CD4-positive, alpha-beta T cell treated with Interleukin-4 for 1 hour (primary cell): ENCODE data around the gene BAMBI.

Experiments used
- DNase-seq, 2 donors: peaks; one replicate each; pipeline ENCODE4 v3.0.0-alpha.2; 2020 to 2022

BAMBI gene

DNA sequence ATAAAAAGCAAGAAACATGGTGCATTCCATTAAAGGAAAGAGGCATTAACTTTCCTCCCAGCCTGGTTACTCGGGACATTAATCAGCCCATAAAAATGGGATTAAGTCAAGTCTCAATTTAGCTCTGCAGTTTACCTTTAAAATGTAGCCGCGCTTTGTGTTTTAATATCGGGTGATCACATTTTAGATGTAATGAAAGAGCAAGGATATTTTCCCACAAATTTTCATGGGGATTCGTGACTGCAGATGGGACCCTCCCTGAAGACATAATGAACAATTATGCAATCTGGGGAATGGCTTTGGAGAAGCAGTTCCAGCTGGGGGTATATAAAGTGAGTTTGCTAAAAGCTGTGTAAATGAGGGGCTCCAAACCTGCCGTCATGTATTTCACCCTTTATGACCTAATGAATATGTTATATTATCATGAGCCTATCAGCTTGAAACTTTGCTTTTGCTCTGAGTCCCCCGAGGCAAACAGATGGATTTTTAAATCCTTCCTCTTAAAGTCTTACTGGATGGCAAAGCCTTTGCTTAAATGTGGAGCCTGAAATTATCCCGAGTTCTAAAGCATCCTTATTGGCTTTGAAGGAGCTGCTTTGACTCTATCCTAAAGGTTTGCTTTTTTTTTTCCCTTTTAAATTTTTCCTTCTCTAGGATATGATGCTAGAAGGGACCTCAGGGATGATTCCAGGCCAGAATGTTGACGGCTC, 31.8 kb downstream of the BAMBI start:
- DNase-seq: no peak

DNA sequence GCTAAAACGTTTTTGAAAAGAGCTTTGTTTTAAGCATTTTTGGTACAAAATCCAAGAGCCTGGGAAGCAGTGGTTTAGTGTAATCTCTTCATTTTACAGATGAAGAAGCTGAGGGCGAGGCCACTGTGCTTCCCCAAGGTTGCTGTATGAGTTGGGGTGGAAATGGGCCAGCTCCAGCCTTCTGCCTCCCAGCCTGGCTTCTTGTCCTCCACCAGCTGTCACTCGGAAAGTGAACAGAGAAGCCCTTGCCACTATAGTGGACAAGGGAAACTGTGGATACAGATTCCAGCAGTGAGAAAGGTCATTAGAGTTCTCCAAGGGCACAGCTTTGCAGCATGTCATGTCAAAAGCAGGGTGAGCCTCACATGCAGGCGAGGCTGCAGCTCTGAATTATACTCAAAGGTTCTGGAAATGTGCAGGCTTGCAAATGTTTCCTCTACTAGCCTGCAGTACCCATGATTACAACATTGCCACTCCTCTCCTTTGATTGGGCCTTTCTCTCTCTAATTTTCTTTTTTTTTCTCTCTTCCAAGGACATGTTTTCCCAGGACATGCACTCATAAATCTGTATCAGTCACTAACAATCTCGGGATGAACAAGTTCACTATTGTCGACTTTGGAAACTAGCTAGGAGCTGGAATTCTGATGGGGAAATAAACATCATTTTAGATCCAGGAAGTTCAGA, 33.0 kb downstream of the BAMBI start:
- no peak for DNase-seq

DNA sequence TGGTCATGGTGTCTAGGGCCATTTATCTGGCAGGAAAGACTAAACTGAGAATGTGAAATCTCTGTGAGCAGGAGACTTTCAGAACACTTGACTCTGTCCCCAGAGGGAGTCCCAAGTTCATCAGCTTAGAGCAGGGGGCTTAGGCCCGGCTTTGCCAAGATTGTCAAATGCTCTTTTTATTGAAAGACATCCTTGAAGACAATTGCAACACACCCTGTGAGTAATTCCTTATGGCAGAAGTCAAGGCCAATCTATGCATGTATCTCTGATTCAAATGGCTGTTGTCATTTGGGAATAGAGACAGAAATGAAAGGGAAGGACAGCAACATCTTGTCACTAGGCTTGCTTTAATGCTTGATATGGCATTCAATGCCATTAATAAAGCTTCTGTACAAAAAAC, 33.7 kb downstream of the BAMBI start:
- no peak for DNase-seq

DNA sequence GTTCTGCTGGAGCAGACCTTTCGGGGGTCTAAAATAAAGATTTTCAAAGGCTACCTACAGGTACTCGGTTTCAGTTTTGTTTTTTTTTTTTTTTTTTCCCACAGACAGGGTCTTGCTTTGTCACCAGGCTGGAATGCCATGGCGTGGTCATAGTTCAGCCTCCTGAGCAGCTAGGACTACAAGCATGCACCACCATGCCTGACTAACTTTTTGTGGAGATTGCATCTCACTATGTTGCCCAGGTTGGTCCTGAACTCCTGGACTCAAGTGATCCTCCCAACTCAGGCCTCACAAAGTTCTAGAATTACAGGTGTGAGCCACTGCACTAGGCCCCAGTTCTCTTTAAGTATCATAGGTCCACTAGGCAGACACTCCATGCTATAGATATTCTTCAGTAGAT, 34.5 kb downstream of the BAMBI start:
- DNase-seq: no peak

DNA sequence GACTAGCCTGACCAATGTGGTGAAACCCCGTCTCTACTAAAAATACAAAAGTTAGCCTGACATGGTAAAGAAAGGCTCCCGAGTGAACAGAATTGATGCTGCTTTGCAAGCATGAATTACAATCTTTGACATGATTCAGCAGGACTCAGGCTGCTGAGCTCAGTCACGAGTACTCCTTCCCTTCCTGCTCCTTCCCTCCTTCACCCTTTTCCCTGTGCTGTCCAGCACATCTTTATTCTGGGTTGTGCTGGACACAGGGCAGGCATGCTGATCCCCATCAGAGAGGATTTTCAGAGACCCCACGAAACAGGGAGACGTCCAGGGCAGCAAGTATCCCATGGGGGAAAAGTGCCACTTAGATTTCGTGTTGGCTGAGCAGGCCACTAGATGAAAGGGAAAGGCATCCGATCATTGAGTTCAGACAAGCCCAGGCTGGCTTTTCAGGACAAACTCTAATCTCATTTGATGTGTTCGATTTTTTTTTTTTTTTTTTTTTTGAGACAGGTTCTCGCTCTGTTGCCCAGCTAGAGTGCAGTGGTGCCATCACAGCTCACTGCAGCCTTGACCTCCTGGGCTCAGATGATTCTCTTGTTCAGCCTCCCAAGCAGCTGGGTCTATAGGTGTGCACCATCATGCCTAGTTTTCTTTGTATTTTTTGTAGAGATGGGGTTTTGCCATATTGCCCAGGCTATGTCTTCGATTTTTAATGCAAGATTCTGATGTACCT, 36.5 kb downstream of the BAMBI start:
- DNase-seq: no peak

DNA sequence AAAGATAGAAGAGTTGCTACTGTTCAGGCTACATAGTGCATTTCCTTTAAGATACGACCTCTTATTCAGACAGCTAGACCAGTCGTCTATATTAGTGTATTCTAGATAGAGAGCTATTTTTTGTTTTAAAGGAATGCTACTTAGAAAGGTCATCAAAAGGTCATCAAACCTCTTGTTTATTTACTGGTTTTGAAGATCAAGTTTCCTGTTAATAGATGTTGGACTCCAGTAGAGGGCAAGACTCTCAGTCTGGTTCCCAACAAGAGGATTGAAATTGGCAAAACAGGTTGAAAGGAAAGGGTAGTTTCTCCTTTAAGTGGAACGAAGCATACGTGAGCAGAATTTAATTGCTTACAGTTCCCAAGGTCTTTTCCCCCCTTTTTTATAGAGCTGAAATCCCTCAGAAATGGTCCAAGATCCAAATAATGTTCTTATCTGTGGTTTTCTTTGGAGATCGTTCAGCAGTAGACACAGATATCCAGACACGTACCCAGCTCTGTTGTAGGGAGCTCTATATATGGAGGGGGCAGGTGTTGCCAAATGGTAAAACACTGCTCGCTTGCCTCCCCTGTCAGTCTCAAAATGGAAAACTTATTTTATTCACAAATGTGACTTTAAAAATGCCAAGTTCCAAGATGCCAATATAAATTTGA, 37.2 kb downstream of the BAMBI start:
- DNase-seq: no peak

DNA sequence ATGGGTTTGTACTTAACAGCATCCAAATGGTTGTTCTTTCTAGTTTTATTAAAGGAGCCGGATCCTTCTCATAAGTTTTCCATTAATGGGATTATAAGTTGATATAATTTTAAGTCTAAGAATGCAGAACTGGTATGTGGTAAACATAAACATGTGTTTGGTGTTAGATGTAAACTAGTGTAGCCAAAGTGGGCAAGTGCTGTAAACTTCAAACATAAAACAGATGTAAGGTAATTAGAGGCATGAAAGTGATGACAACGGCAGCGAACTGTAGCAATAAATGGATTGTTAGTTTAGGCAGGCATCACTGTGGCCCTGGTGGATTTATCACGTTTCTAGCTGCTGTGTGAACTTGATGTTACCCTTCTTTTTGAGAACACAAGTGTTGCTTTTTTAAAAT, 37.9 kb downstream of the BAMBI start:
- DNase-seq: no peak

DNA sequence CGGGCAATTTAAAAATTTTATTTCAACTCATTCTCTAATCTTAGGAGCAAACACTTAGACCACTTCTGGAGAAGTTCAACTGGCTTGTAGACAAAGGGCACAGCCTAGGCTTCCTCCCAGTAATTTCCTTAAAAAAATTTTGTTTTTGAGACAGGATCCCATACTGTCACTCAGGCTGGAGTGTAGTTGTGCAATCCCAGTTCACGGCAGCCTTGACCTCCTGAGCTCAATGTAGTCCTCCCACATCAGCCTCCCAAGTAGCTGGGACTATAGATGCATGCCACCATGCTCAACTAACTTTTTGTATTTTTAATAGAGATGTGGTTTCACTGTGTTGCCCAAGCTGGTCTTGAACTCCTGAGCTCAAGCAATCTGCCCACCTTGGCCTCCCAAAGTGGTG, 38.4 kb downstream of the BAMBI start:
- no peak for DNase-seq

DNA sequence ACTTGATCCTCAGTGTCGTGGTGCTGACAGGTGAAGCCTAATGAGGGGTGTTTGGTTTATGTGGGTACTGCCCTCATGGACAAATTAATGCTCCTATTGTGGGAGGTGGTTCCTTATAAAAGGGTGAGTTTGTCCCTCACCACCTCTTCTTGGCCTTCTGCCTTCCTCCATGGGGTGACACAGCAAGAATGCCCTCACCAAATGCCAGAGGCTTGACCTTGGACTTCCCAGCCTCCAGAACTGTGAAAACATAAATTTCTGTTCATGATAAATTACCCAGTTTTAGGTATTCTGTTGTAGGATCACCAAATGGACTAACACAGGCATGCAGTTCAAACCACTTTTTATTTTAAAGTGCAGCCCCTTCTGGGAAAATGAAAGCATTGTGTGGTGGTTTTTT, 39.4 kb downstream of the BAMBI start:
- no peak for DNase-seq

DNA sequence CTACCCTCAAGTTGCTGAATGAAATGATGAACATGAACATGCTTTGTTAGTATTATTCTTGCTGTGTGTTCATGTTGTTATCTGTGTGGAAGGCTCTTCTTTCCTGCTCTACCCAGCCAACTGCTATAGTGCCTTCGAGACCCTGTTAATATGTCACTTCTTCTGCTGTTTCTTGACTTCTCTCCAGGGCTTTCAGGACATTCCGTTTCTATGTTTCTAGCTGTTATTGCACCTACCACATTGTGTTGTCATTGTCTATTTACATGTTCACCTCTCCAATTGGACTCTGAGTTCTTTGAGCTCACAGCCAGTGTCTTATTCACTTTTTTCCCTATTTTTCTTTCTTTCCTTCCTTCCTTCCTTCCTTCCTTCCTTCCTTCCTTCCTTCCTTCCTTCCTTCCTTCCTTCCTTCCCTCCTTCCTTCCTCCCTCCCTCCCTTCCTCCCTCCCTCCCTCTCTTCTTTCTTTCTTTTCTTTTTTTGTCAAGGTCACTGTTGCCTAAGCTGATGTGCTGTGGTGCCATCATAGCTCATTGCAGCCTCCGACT, 40.4 kb downstream of the BAMBI start:
- no peak for DNase-seq

DNA sequence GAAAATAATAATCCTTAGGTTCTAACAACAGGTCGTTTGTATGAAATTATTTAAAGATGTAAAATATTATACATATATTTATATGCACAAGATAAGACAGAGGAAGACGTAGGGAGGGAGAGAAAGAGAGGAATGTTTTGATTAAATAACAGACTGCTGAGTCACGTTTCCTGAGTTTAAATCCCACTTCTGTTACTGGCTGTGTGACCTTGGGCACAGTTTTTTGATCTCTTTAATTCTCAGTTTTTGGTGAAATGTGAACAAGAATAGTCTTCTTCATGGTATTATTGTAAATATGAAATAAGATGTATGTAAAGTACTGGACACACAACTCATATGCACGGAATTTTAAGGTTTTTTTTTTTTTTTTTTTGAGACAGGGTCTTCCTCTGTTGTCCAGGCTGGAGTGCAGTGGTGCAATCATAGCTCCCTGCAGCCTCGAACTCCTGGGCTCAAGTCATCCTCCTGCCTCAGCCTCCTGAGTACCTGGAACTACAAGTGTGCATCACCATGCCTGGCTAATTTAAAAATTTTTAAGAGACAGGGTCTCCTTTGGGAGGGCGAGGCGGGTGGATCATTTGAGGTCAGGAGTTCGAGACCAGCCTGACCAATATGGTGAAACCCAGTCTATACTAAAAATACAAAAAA, 42.6 kb downstream of the BAMBI start:
- DNase-seq: no peak

DNA sequence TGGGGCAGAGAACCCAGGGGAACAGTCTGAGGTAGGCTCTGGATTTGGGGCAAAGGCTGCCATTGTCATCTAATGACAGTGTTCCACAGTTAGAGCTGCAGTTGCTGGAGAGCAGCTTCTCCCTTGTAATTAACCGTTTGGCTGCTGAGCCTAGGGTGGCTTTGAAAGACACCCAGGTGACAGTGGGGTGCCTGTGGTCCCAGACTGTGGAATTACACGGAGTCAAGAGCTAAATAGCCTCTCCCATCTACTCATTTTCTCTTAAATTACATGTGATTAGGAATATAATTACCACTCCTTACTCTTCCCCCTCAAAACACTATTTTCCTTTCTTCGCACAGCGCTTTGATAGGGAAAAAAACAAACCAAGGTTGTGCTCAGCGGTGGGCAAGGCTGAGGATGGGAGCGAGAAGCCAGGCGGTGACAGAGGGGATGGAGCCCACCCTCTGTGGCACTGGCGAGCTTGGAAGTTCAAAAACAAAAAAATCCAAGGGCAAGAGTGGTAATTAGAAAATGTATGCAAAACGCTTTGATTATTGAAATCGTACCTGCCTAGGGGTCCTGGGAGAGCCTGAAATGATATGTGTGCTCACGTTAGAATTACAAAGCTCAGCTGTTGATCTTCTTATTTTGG, 44.1 kb downstream of the BAMBI start:
- no peak for DNase-seq

DNA sequence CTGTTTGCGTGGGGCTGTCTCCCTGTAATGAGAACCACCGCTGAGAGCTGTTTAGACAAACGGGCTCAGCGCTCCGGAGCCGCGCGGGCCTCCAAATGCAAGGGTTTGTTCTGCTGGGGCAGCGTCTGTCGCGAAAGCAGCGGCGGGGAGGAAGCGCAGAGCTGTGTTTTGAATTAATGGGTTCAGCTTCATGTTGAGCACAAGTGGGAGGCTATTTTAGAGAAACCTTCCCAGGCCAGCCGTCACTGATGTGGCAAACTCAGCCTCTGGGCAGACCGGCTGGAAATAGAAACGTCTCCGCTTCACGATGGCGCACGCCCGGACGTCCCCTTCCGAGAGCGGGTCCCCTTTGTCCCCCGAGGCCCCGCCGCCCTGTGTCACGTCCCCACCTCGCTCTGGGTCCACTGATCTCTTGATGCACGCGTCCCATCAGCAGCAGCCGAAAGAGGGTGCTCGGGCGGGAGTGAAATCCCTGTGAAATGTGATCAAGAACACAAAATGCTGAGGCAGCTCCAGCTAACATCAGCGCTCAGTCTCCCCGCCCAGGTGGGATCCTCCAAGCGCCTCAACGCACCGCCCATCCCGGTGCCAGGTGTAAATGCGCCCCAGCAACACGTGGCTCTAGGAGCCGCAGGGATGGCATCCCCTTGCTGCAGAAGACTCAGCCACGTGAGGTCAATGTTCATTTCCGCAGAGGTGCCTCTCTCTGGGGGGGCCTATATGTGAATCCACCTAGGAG, 44.9 kb downstream of the BAMBI start:
- DNase-seq: no peak

DNA sequence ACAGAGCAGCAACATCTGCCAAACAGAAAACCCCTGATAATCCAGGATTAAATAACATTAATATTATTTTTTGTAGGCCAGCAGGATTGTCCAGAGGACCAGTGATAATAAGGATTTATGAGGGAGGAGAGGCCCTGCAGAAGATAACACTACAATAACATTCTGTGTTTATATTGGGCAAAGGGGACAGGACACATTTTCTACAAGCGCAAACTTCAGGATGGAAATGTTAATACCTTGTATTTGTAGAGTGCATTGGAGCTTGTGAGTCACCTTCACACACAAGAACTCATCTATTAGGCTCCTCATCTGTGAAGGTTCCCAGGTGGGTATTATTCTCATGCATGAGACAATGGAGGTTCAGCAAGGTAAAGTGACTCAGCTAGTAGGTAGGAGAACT, 51.0 kb downstream of the BAMBI start:
- no peak for DNase-seq

DNA sequence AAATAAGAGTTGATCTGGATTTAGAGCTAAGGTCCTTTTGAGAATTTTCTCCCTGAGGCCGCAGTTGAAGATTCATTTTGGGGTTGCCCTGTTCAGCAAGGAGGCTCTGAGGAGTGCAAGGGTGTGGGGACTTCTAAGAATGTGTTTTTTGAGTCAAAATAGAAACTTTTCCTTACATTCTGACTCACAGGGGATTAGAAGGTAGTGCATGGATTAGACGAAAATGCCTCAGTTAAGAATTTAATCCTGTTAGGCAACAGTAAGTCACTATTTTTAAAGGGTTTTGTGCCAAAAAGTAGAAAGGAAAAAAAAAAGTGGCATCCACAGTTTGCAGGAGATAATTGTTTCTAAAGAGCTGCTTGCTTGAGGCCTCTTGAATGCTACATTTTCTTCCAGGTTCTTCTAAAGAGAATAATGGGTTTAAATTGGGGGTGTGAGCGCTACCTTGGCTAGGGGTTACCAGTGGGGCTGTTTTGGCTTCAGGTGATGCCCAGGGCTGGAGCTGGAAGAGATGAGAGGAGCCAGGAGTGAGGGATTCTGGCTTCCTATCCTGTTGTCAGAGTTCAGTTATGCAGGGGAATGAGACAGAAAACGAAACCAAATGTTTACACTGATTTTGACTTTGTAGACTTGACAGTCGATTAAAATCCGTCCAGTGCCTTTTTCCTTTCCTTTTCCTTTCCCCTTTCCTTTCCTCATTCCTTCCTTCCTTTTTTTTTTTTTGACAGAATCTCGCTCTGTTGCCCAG, 52.9 kb downstream of the BAMBI start:
- no peak for DNase-seq

DNA sequence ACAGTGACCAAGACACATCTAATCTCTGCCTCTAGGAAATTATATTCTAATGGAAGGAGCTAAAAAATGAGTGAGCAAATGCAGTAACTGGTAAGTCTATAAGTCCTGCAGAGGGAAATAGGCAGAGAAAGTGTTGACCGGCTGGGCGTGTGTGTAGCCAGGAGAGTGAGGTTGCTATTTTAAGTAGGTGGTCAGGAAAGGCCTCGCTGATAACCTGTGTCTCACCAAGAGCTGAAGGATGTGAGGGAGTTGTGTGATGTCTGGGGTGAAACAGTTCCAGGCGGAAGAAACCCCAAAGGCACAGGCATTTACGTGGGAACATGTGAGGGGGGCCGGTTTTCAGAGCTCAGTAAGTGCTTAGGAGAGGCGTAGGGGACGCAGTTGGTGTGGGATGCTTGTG, 54.8 kb downstream of the BAMBI start:
- no peak for DNase-seq
